ENCODE data around the gene CATSPER4. TPM values are rescaled to one million over a fixed set of nuclear protein-coding genes. Genes with fewer than 3 reads are reported as not detected.
A peak's percentile ranks its signal among the peaks of the same experiment; 100 is the strongest.

The CATSPER4 gene
- not detected for total RNA-seq

DNA sequence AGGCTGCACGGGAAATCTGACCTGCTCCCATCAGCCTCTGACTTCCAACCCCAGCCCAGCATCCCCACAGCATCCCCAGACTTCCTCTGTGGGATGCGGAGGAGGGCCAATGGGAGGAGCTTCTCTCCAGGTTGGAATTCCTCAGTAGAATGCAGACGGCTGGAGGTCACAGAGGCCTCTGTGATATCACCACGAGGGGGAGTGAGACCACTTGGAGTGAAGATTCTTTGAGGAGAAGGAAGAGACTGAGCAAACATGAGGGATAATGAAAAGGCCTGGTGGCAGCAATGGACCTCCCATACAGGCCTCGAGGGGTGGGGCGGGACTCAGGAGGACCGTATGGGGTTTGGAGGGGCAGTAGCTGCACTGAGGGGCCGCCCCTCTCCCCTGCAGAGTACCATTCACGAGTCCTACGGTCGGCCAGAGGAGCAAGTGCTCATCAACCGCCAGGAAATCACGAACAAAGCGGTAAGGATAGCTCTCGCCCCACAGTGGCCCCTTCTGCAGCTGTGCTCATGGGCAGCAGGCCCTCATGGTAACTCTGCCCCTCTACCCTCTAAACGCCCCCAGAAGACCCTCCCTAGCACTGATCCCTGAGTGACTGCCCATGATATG, at the start of gene CATSPER4:
CATSPER4 (plus strand) TSS at position 230 of the 615 bp plus-strand sequence; CDS start at position 256, 26 bp downstream.
- H3K4me1 Mint-ChIP-seq = peaks cover 12% of the 10 kb centered on the region
- no peaks in the 10 kb centered on the region for H3K27me3 Mint-ChIP-seq
- H3K27ac Mint-ChIP-seq = peak within 1 kb of the TSS; percentile 2
- H3K9me3 Mint-ChIP-seq = no peaks in the 10 kb centered on the region
- no peaks in the 10 kb centered on the region for H3K36me3 Mint-ChIP-seq
- no peak within 1 kb of the TSS for H3K4me3 Mint-ChIP-seq
- no peak for DNase-seq

DNA sequence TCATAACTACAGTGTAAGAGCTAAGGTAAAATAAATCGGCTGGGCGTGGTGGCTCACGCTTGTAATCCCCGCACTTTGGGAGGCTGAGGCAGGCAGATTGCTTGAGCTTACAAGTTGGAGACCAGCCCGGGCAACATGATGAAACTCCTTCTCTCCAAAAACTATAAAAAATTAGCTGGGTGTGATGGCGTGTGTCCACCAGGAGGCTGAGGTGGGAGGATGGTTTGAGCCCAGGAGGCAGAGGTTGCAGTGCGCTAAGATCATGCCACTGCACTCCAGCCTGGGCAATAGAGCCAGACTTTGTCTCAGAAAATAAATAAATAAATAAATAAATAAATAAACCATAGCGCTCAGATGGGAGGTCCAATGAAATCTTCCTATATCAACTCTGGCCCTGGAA, 48.2 kb upstream of the CATSPER4 start:
- Mint-ChIP-seq H3K36me3 (no peaks in the 10 kb centered on the region), H3K4me3 (no peak overlapping the region), H3K4me1 (peaks cover 16% of the 10 kb centered on the region), H3K27ac (no peak overlapping the region), H3K27me3 (no peaks in the 10 kb centered on the region), H3K9me3 (no peaks in the 10 kb centered on the region)
- no peak for DNase-seq

- Mint-ChIP-seq H3K4me1 (peaks cover 3% of the 10 kb centered on the region), H3K36me3 (no peaks in the 10 kb centered on the region), H3K27me3 (no peaks in the 10 kb centered on the region), H3K9me3 (no peaks in the 10 kb centered on the region), H3K4me3 (no peak overlapping the region), H3K27ac (no peak overlapping the region)
- DNase-seq = peak; percentile 63
These were observed 45.1 kb upstream of the CATSPER4 start for GRCh38 chr1:26145041-26145959.

- Mint-ChIP-seq H3K27ac (no peak overlapping the region), H3K27me3 (no peaks in the 10 kb centered on the region), H3K9me3 (no peaks in the 10 kb centered on the region), H3K4me3 (no peak overlapping the region), H3K4me1 (peaks cover 3% of the 10 kb centered on the region), H3K36me3 (no peaks in the 10 kb centered on the region)
- no peak for DNase-seq
These were observed 44.5 kb upstream of the CATSPER4 start for GRCh38 chr1:26145960-26146294.

GRCh38 chr1:26148887-26149286, 41.5 kb upstream of the CATSPER4 start:
- peaks cover 3% of the 10 kb centered on the region for H3K4me1 Mint-ChIP-seq
- no peak for DNase-seq
- no peaks in the 10 kb centered on the region for H3K36me3 Mint-ChIP-seq
- no peak overlapping the region for H3K4me3 Mint-ChIP-seq
- peaks cover 3% of the 10 kb centered on the region for H3K27me3 Mint-ChIP-seq
- no peak overlapping the region for H3K27ac Mint-ChIP-seq
- H3K9me3 Mint-ChIP-seq = no peaks in the 10 kb centered on the region

DNA sequence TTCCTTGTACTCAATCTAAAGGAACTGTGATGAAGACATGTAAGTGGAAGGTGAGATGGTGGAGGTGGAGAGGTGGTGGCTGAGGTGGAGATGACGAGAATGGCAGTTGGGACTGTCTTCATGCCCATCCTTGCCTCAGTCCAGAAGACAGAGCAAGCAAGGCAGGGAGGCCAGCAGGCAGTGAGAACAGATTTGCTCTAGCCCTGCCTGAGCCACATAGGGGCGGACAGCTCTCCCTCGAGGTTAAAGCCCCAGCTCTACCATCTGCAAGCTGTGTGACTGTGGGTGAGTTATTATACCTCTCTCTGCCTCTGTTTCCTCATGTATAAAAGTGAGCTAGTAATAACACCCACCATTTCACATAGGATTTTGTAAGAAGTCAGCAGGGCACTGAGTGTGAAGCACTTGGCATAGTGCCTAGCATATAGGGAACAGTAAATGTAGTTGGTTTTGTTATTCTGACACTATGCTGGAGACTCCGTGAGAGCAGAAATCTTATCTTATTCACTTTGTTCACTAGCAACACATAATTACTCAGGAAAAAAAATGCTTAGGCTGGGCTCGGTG, 36.4 kb upstream of the CATSPER4 start:
- no peak for DNase-seq
- Mint-ChIP-seq H3K36me3 (no peaks in the 10 kb centered on the region), H3K27me3 (peaks cover 35% of the 10 kb centered on the region), H3K4me1 (no peaks in the 10 kb centered on the region), H3K9me3 (no peaks in the 10 kb centered on the region), H3K27ac (no peak overlapping the region), H3K4me3 (no peak overlapping the region)

DNA sequence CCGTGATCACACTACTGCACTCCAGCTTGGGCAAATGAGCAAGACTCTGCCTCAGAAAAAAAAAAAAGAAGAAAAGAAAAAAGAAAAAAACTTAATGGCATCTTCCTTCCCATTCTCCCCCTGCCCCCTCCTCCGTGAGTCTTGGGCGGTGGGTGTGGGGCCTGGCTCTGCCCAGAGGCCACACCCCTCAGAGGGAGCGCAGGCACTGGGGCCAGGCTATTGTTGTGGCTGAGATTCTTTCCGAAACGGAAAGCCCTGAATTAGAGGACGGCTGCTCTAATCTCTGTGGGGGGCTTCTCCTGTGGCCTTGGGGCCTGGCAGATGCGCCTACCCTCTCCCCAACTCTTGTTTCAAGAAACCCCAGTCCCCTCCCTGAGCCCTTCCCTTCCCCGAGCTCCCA, 35.7 kb upstream of the CATSPER4 start:
- Mint-ChIP-seq H3K4me3 (no peak overlapping the region), H3K27me3 (peaks cover 39% of the 10 kb centered on the region), H3K27ac (no peak overlapping the region), H3K4me1 (no peaks in the 10 kb centered on the region), H3K36me3 (no peaks in the 10 kb centered on the region), H3K9me3 (no peaks in the 10 kb centered on the region)
- DNase-seq = no peak

GRCh38 chr1:26155370-26156284, 34.8 kb upstream of the CATSPER4 start:
- Mint-ChIP-seq H3K9me3 (no peaks in the 10 kb centered on the region), H3K27ac (no peak overlapping the region), H3K27me3 (peaks cover 41% of the 10 kb centered on the region), H3K36me3 (no peaks in the 10 kb centered on the region), H3K4me1 (no peaks in the 10 kb centered on the region), H3K4me3 (no peak overlapping the region)
- DNase-seq = no peak

DNA sequence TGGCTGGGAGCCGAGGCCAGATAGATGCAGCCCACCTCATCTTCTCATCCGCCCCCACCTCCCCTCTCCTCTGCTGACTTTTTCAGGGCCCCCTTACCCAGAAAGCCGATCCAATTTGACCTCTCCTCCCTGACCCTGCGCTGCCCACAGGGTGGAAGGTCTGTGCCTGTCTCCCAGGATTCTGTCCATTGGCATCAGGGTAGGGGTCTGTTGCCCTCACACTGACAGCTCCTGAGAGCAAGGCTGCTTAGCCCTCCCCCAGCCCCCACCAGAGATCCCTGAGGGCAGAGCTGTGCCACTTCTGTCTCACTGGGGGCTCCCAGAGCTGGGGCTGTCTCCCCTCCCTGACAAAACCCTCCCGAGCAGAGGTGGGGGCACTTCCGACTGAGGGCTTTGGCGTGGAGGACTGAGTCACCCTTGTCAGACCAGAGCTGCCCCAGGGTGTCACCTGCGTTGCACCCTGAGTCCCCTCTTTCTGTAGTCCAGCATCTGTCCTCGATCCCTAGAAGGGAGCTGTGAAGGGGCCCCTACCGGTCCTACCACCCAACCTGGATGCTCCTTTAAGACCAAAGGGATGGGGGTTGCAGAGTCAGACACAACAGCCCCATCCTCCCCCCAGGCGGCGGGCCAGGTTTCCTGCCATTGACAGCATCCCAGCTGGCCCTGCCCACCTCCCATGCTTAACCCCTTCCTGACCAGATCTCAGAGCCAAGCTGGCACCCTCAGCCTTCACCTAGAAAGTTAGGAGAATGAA, 33.9 kb upstream of the CATSPER4 start:
- H3K36me3 Mint-ChIP-seq = no peaks in the 10 kb centered on the region
- H3K4me1 Mint-ChIP-seq = no peaks in the 10 kb centered on the region
- no peak for DNase-seq
- no peaks in the 10 kb centered on the region for H3K9me3 Mint-ChIP-seq
- peaks cover 48% of the 10 kb centered on the region for H3K27me3 Mint-ChIP-seq
- H3K27ac Mint-ChIP-seq = no peak overlapping the region
- no peak overlapping the region for H3K4me3 Mint-ChIP-seq

GRCh38 chr1:26158271-26158907, 32.0 kb upstream of the CATSPER4 start:
- peaks cover 57% of the 10 kb centered on the region for H3K27me3 Mint-ChIP-seq
- DNase-seq = no peak
- H3K27ac Mint-ChIP-seq = no peak overlapping the region
- peaks cover 4% of the 10 kb centered on the region for H3K4me1 Mint-ChIP-seq
- H3K36me3 Mint-ChIP-seq = no peaks in the 10 kb centered on the region
- H3K4me3 Mint-ChIP-seq = no peak overlapping the region
- H3K9me3 Mint-ChIP-seq = no peaks in the 10 kb centered on the region

- peaks cover 58% of the 10 kb centered on the region for H3K27me3 Mint-ChIP-seq
- no peak within 1 kb of the TSS for H3K27ac Mint-ChIP-seq
- H3K9me3 Mint-ChIP-seq = no peaks in the 10 kb centered on the region
- H3K36me3 Mint-ChIP-seq = no peaks in the 10 kb centered on the region
- DNase-seq = no peak
- peaks cover 8% of the 10 kb centered on the region for H3K4me1 Mint-ChIP-seq
- no peak within 1 kb of the TSS for H3K4me3 Mint-ChIP-seq
These were observed 31.3 kb upstream of the CATSPER4 start, which contains the start of gene FAM110D for GRCh38 chr1:26158908-26159742. Gene FAM110D, plus strand, starts transcription at chr1:26159079. Its CDS starts 2,213 bp downstream, at chr1:26161292.

DNA sequence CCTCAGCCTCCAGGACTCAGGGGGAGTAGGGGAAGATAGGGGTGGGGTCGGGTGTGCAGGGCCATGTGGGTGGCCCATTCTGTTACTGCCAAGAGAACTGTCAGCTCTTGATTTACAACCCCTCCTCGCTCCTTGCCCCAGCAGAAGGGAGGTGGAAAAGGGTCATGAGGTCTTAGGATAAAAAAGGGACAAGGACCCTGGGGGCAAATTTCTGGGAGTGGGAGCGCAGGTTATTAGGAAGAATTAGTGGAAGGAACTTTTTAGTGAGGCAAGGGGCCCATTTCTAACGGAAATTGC, 30.7 kb upstream of the CATSPER4 start:
- H3K4me1 Mint-ChIP-seq = peaks cover 10% of the 10 kb centered on the region
- H3K27ac Mint-ChIP-seq = no peak overlapping the region
- no peak for DNase-seq
- H3K27me3 Mint-ChIP-seq = peaks cover 59% of the 10 kb centered on the region
- no peak overlapping the region for H3K4me3 Mint-ChIP-seq
- no peaks in the 10 kb centered on the region for H3K36me3 Mint-ChIP-seq
- H3K9me3 Mint-ChIP-seq = no peaks in the 10 kb centered on the region

Data from activated naive CD8-positive, alpha-beta T cell treated with anti-CD3 and anti-CD28 coated beads for 36 hours (primary cell).